KOPT-K1 (cell line): ENCODE measurements around the gene FBXO3.
"Not testable (repeated sequence)": the region's sequence is repeated elsewhere in the genome, so short reads cannot be mapped to it uniquely, and the experiment has no call there.

Experiments
- H3K27ac ChIP-seq: fragments of 200-600 bp; sonication (generic); 2 replicates; pipeline ENCODE4 v1.5.1; 2016; ENCODE audit warnings: antibody characterized with exemption, mild to moderate bottlenecking, low read depth, low read length; ENCODE audit not compliant: poor library complexity, severe bottlenecking
- H3K36me3 ChIP-seq: fragments of 200-600 bp; sonication (generic); 2 replicates; pipeline ENCODE4 v1.5.1; 2017; ENCODE audit warnings: antibody characterized with exemption, mild to moderate bottlenecking, low read length, moderate library complexity; ENCODE audit not compliant: insufficient read depth
- H3K9me3 ChIP-seq: fragments of 200-600 bp; sonication (generic); 2 replicates; pipeline ENCODE4 v1.5.1; 2017; ENCODE audit warnings: antibody characterized with exemption, low read length, mild to moderate bottlenecking; ENCODE audit not compliant: insufficient read depth, poor library complexity, severe bottlenecking

FBXO3 gene

GRCh38 chr11:33724644-33725035, 49.7 kb downstream of the FBXO3 start:
- H3K9me3 ChIP-seq: no peaks in the 10 kb centered on the region
- H3K27ac ChIP-seq: no peak overlapping the region
- H3K36me3 ChIP-seq: no peaks in the 10 kb centered on the region

DNA sequence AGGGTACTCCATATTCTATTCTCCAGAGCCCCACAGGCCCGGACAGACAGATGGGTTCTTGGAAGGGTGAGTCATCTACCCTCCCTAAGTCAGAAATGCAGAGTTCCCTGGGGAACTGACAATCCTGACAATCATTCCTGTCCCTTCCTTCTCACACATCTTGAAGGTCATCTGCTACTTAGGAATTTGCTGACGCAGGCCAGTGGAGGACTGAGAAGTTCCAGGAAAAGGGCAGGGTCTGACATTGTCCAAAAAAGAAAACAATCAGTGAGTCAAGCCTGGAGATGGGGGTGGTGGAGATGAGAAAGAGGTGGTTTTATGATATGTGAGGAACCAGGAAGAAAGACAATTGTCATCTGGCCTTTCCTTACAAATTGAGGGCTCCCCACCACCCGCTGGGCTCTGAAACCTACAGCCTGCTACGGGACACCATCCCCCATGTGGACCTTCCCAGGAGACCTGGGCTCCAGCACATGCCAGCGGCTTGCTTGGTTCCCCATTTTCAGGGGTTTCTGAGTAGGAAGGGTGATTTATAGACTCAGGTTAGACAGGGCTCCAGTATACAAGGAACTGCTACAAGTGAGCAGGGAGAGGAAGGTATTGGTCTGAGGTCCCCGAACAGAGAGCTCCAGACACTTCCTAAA, 51.0 kb downstream of the FBXO3 start:
- Histone ChIP-seq H3K36me3 (no peaks in the 10 kb centered on the region), H3K9me3 (no peaks in the 10 kb centered on the region), H3K27ac (no peak overlapping the region)

GRCh38 chr11:33722590-33723234, 51.6 kb downstream of the FBXO3 start:
- no peak overlapping the region for H3K27ac ChIP-seq
- no peaks in the 10 kb centered on the region for H3K9me3 ChIP-seq
- H3K36me3 ChIP-seq: no peaks in the 10 kb centered on the region

- Histone ChIP-seq H3K36me3 (peaks cover under 1% of the 10 kb centered on the region; the same call in 1 of the 2 replicates), H3K9me3 (no peaks in the 10 kb centered on the region), H3K27ac (no peak overlapping the region)
These were observed 52.3 kb downstream of the FBXO3 start for GRCh38 chr11:33721984-33722383.

DNA sequence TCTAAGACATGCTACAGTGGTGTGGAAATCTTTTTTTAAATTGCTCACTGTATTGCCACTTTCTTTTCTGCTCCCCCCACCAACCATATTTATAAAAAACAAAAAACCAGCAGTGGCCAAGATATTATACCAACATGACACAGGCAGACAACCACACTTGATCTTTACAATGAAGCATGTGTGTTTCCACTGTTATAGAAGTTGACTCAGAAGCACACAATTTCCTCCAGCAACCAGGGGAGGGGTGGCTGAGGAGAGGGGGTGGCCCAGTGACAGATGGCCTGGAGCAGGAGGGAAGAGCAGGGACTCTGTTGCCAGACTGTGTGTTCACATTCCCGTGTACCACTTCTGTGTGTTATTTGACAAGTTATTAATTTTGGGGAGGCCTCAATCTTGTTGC, 52.9 kb downstream of the FBXO3 start:
- Histone ChIP-seq H3K36me3 (peaks cover 6% of the 10 kb centered on the region; the same call in 1 of the 2 replicates), H3K27ac (no peak overlapping the region), H3K9me3 (no peaks in the 10 kb centered on the region)

DNA sequence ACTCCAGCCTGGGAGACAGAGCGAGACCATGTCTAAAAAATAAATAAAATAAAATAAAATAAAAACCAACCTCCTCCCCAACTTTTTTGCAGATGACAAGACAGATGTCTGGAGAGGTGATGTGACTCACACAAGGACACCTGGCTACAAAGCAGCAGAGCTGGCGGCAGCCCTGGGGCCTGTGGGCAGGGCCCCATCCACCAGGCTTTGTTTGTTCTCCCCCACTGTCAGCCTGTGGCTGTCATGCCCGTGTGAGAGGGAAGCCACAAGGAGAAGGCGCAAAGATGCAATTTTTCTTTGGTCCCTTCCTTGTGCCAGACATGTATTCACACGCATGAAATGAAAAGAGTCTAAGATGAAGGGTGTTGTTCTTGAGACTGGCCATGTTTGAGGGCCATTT, 54.7 kb downstream of the FBXO3 start:
- Histone ChIP-seq H3K9me3 (no peaks in the 10 kb centered on the region), H3K27ac (peak overlapping the region; percentile 33), H3K36me3 (peaks cover 7% of the 10 kb centered on the region; the same call in 1 of the 2 replicates)

DNA sequence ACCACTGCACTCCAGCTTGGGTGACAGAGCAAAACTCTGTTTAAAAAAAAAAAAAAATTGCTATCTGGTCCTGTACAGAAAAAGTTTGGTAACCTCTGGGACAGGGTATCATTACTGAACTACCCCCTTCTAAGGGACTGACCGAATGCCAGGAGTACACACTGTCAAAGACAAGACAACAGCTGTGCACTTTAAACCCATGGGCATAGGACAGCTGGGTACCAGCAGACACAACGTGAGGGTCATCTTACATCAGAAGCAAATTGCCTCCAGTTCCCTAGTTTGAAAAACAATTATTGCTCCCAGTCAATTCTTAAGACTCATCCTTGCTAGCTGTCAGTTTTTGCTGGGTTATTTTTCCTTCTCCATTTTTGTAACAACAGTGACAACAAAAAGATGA, 55.9 kb downstream of the FBXO3 start:
- H3K27ac ChIP-seq: no peak overlapping the region
- H3K9me3 ChIP-seq: no peaks in the 10 kb centered on the region
- peaks cover 14% of the 10 kb centered on the region for H3K36me3 ChIP-seq

- peaks cover 14% of the 10 kb centered on the region for H3K36me3 ChIP-seq
- no peak overlapping the region for H3K27ac ChIP-seq
- no peaks in the 10 kb centered on the region for H3K9me3 ChIP-seq
These were observed 58.1 kb downstream of the FBXO3 start for GRCh38 chr11:33716243-33716642.

GRCh38 chr11:33713856-33714398, 60.4 kb downstream of the FBXO3 start:
- H3K27ac ChIP-seq: no peak overlapping the region
- no peaks in the 10 kb centered on the region for H3K9me3 ChIP-seq
- peaks cover 28% of the 10 kb centered on the region for H3K36me3 ChIP-seq

DNA sequence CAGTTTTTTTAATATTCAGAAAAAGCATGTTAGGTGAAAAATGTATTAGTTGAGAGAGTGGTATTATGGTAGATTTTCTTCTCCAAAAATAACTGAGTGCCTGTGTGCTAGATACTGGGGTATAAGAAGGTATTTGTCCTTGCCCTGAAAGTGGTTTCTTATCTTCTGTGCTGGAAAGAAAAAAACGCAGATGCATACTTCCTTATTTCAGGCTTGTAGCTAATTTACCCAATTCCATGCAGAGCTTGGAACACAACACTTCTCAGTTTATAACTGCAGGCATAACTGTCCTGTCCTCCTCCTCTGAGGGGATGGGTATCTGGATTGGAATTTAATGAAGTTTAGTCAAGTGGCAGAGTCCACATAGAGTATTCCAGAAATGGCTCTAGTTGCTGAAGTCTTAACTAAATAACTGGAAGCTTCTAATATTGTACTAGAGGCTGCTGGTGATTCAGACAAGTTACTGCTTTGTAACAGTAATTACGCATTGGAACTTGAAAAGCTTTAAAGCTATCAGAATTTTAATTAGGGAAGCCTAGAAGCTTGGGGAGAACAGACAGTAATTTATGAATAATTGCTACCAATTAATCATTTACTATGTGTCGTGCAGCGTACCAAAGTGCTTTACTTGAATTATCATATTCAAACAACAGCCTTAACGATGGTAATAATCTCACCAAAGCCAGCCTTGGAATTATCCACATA, 61.0 kb downstream of the FBXO3 start:
- Histone ChIP-seq H3K9me3 (no peaks in the 10 kb centered on the region), H3K36me3 (peaks cover 34% of the 10 kb centered on the region), H3K27ac (no peak overlapping the region)

DNA sequence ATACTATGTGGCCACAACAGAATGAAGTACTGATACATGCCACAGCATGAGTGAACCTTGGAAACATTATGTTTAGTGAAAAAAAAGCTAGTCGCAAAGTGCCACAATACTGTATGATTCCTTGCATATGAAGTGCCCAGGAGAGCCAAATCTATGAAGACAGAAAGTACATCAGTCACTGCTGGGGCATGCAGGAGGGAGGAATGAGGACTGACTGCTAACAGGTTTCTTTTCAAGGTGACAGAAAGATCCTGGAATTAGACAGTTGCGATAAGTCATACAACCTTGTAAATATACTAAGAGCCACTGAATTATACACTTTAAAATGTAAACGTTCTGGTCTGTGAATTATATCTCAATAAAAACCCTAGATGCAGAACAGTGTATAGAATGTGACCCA, 61.9 kb downstream of the FBXO3 start:
- Histone ChIP-seq H3K27ac (no peak overlapping the region), H3K9me3 (no peaks in the 10 kb centered on the region), H3K36me3 (peaks cover 34% of the 10 kb centered on the region)

GRCh38 chr11:33709466-33709865, 64.9 kb downstream of the FBXO3 start:
- peaks cover 27% of the 10 kb centered on the region for H3K36me3 ChIP-seq
- no peaks in the 10 kb centered on the region for H3K9me3 ChIP-seq
- H3K27ac ChIP-seq: no peak overlapping the region

DNA sequence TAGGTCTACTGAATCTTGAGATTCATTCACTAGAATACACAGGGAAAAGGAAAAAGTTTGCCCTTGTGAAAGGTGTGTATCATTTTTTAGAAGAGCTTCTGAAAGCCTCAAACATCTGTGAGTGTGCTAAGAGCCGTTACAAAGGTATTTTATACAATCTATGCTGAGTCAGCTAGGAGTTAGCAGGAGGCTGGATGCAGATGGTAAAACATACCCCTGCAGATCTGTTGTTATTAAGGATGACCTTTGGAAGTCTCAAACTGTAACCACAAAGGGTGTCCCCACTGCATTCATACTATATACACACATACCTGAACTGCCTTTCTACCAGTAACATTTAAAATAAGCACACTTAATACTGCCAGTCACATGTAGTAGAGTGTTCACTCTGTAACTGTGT, 65.3 kb downstream of the FBXO3 start:
- Histone ChIP-seq H3K9me3 (no peaks in the 10 kb centered on the region), H3K27ac (no peak overlapping the region), H3K36me3 (peaks cover 24% of the 10 kb centered on the region)

GRCh38 chr11:33707831-33708230, 66.5 kb downstream of the FBXO3 start:
- H3K9me3 ChIP-seq, H3K27ac ChIP-seq: not testable (repeated sequence)
- peaks cover 20% of the 10 kb centered on the region; the same call in 1 of the 2 replicates for H3K36me3 ChIP-seq

- Histone ChIP-seq H3K9me3 (no peaks in the 10 kb centered on the region), H3K27ac (peak overlapping the region; percentile 23), H3K36me3 (peaks cover 20% of the 10 kb centered on the region; the same call in 1 of the 2 replicates)
These were observed 67.4 kb downstream of the FBXO3 start for GRCh38 chr11:33706966-33707365.
